ENCODE measurements around the gene KRT79.

The KRT79 gene

GRCh38 chr12:52787324-52788191 lies 46.6 kb downstream of the KRT79 start:
- Histone ChIP-seq H3K27me3 (ENCODE audit: insufficient read depth, poor library complexity, severe bottlenecking) (peaks cover 28% of the 10 kb centered on the region), H3K27ac (replicated peaks) (no peak overlapping the region), H3K4me3 (replicated peaks; ENCODE audit: insufficient read depth, low read length) (no peak overlapping the region)
- TF ChIP-seq REST (IDR thresholded peaks at IDR 0.05; ENCODE audit: insufficient replicate concordance, low read depth) (no peak), CTCF (IDR thresholded peaks at IDR 0.05; ENCODE audit: insufficient read depth, low read length) (no peak), SPI1 (IDR thresholded peaks at IDR 0.05; ENCODE audit: borderline replicate concordance, low read depth) (no peak), POLR2AphosphoS5 (IDR thresholded peaks at IDR 0.05; ENCODE audit: low read depth) (no peak), GABPA (IDR thresholded peaks at IDR 0.05; ENCODE audit: low read depth) (no peak)
- DNase-seq (ENCODE audit: low read depth in 1 of 2, low spot score in 1 of 2): no peak

GRCh38 chr12:52784909-52785308 lies 49.2 kb downstream of the KRT79 start:
- no peak for DNase-seq (ENCODE audit: low read depth in 1 of 2, low spot score in 1 of 2)
- Histone ChIP-seq H3K27ac (replicated peaks) (no peak overlapping the region), H3K27me3 (ENCODE audit: insufficient read depth, poor library complexity, severe bottlenecking) (peaks cover 13% of the 10 kb centered on the region), H3K4me3 (replicated peaks; ENCODE audit: insufficient read depth, low read length) (no peak overlapping the region)
- TF ChIP-seq POLR2AphosphoS5 (IDR thresholded peaks at IDR 0.05; ENCODE audit: low read depth) (no peak), GABPA (IDR thresholded peaks at IDR 0.05; ENCODE audit: low read depth) (no peak), REST (IDR thresholded peaks at IDR 0.05; ENCODE audit: insufficient replicate concordance, low read depth) (no peak), SPI1 (IDR thresholded peaks at IDR 0.05; ENCODE audit: borderline replicate concordance, low read depth) (no peak), CTCF (IDR thresholded peaks at IDR 0.05; ENCODE audit: insufficient read depth, low read length) (no peak)

- Histone ChIP-seq H3K27ac (replicated peaks) (no peak overlapping the region), H3K4me3 (replicated peaks; ENCODE audit: insufficient read depth, low read length) (no peak overlapping the region), H3K27me3 (ENCODE audit: insufficient read depth, poor library complexity, severe bottlenecking) (peaks cover 9% of the 10 kb centered on the region)
- no peak for TF ChIP-seq SPI1 (IDR thresholded peaks at IDR 0.05; ENCODE audit: borderline replicate concordance, low read depth)
- no peak for TF ChIP-seq GABPA (IDR thresholded peaks at IDR 0.05; ENCODE audit: low read depth)
- TF ChIP-seq CTCF (IDR thresholded peaks at IDR 0.05; ENCODE audit: insufficient read depth, low read length): no peak
- no peak for TF ChIP-seq POLR2AphosphoS5 (IDR thresholded peaks at IDR 0.05; ENCODE audit: low read depth)
- no peak for TF ChIP-seq REST (IDR thresholded peaks at IDR 0.05; ENCODE audit: insufficient replicate concordance, low read depth)
- no peak for DNase-seq (ENCODE audit: low read depth in 1 of 2, low spot score in 1 of 2)
These were observed 50.4 kb downstream of the KRT79 start for GRCh38 chr12:52783563-52784316.
